GM21528 (cell line): ENCODE measurements around the gene PARP9.

ENCODE experiments used
- ATAC-seq: cut with Tn5 transposase; IDR thresholded peaks from one replicate; pipeline ENCODE4 v1.9.1; 2021; ENCODE audit warnings: mild to moderate bottlenecking, moderate library complexity; ENCODE audit not compliant: unreplicated experiment, low FRiP score

PARP9 gene

DNA sequence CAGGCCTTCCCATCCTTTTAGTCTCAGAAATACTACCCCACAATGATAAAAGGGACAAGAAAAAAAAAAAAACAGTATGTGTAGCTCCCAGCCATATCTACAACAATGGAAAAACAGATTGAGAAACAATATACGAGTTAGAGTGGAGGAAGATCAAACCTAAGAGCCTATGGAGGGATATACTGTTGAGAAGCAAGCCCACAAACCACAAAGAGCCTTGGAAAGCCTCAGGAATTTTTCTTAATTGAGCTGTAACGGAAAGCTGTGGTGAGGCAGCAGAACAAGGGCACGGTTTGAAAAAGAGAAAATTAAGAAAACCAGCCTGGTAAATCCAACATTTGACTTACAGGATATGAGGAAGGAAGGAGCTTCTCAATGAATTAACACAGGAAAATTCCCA is 70.8 kb downstream of the PARP9 start:
- ATAC-seq = no peak

DNA sequence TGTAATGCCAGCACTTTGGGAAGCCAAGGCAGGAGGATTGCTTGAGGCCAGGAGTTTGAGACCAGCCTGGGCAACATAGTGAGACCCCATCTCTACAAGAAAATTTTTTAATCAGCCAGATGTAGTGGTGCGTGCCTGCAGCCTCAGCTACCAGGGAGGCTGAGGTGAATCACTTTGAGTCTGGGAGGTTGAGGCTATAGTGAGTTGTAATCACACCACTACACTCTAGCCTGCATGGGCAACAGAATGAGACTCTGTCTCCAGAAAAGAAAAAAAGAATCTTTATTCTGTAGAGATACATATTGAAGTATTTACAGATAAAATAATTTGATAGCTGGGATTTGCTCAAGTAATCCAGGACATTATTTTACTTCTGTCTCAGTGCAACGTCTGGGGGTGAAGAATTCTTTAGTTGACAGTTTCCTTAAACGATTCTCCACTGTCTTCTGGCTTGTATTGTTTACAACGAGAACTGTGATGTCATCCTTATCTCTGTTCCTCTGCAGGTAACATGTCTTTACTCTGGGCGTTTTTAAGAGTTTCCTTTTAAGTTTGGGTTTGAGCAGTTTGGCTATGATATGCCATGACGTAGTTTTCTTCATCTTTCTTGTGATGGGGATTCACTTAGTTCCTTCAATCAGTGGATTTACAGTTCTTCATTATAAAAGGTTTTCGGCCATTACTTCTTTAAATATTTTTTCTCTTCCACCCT is 75.7 kb downstream of the PARP9 start:
- no peak for ATAC-seq

DNA sequence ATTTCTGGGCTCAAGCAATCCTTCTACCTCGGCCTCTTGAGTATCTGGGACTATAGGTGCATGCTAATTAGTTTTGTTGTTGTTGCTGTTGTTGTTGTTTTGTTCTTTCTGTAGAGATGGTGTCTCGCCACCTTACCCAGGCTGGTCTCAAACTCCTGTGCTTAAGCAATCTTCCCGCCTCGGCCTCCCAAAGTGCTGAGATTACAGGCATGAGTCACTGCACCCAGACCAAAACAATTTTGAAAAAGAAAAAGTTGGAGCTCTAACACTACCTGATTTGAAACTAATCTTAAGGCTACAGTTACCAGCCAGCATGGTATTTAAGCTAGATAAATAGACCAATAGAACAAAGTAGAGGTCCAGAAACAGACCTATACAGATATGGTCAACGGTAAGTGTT is 79.1 kb downstream of the PARP9 start:
- ATAC-seq = no peak

DNA sequence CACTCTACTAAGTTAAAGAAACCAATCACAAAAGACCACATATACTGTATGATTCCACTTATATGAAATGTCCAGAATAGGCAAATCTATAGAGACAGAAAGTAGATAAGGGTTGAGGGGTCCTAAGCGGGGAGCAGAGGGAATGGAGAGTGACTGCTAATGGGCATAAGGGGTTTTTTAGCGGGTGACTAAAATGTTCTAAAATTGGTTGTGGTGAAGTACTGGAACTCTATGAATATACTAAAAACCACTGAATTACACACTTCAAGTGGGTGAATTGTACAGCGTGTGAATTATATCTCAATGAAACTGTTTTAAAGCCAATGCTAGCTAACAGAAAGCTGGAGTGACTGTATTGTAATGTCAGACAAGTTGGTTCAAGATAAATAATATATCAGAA is 82.7 kb downstream of the PARP9 start:
- no peak for ATAC-seq
